ENCODE measurements around the gene ANKRD44.

Gene ANKRD44

DNA sequence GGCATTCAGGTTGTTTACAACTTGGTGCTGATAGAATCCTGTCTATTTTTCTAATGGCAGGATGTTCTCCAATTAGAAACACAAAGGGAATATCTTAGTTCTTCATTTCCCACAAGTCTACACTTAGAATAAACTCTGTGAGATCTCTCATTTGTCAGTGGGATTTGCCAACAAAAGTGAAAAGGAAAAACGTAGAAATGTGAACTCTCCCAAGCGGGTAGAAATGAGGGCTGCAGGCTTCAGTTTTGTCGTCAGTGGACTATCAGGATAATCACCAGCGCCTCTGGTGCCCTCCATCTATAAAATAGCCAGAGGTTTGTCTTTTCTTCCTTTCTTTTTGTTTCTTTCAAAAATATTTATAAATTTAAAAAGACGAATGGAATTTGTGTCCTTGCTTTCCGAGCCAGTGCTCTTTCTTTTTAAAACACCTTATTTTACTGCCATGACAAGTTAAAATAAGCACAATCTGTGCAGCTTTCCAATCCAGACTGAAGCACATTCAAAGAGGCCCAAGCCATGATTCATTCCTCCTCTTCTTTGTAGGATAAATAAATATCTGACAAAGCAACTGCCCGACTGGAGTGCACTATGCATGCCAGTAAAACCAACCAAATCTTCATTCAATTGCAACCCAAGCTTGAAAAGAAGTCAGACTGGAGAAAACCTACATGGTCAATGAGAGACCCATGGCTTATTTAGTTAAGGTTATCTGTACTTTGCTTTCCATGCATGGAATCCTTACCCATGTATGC lies 185.8 kb downstream of the ANKRD44 start:
- H4K20me1 ChIP-seq (ENCODE audit: insufficient read depth, low read length), result no peaks in the 10 kb centered on the region
- peaks cover 31% of the 10 kb centered on the region for H3K4me1 ChIP-seq (ENCODE audit: insufficient read depth, low read length, severe bottlenecking)
- H2AFZ ChIP-seq (ENCODE audit: low read length), result no peak overlapping the region
- H3K79me2 ChIP-seq (ENCODE audit: insufficient read depth, low read length), result no peaks in the 10 kb centered on the region
- H3K4me2 ChIP-seq (ENCODE audit: low read length), result no peak overlapping the region
- TF ChIP-seq, protein P1, sequence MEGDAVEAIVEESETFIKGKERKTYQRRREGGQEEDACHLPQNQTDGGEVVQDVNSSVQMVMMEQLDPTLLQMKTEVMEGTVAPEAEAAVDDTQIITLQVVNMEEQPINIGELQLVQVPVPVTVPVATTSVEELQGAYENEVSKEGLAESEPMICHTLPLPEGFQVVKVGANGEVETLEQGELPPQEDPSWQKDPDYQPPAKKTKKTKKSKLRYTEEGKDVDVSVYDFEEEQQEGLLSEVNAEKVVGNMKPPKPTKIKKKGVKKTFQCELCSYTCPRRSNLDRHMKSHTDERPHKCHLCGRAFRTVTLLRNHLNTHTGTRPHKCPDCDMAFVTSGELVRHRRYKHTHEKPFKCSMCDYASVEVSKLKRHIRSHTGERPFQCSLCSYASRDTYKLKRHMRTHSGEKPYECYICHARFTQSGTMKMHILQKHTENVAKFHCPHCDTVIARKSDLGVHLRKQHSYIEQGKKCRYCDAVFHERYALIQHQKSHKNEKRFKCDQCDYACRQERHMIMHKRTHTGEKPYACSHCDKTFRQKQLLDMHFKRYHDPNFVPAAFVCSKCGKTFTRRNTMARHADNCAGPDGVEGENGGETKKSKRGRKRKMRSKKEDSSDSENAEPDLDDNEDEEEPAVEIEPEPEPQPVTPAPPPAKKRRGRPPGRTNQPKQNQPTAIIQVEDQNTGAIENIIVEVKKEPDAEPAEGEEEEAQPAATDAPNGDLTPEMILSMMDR (IDR thresholded peaks at IDR 0.05; ENCODE audit: low read length), result no peak
- TF ChIP-seq EZH2 (IDR thresholded peaks at IDR 0.05; ENCODE audit: borderline replicate concordance, low read length), result no peak
- H3K36me3 ChIP-seq (ENCODE audit: insufficient read depth, low read length), result peaks cover 43% of the 10 kb centered on the region
- H3K27ac ChIP-seq (ENCODE audit: low read depth, low read length, poor library complexity, severe bottlenecking), result peak overlapping the region; percentile 7
- H3F3A ChIP-seq (ENCODE audit: insufficient read depth, low read length), result no peaks in the 10 kb centered on the region
- no peaks in the 10 kb centered on the region for H3K27me3 ChIP-seq (ENCODE audit: insufficient read depth, low read length)
- no peak overlapping the region for H3K4me3 ChIP-seq (ENCODE audit: low read depth, low read length, poor library complexity, severe bottlenecking)
- no peaks in the 10 kb centered on the region for H3K9me2 ChIP-seq (ENCODE audit: low read depth, low read length)
- H3K9ac ChIP-seq (ENCODE audit: low read length), result no peak overlapping the region
- H3K9me3 ChIP-seq (ENCODE audit: low read length), result no peaks in the 10 kb centered on the region

DNA sequence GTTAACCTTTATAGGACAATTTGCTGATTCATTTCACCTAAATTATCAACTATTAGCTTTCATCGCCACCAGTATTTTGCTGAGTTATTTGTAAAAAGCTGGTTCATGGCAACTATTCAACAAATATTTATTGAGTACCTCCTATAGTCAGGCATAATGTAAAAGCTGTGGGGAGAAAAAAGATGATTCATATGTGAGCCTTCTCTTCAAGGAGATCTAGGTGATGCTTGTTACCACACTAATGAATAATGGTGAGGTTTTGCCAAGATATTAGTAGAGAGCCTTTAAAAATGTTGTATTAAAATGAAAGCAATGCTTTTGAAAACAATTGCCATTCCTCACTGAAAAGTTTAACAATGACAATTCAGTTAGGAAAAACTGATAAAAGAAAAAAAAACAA lies 187.8 kb downstream of the ANKRD44 start:
- H3K9ac ChIP-seq (ENCODE audit: low read length), result no peak overlapping the region
- H4K20me1 ChIP-seq (ENCODE audit: insufficient read depth, low read length), result no peaks in the 10 kb centered on the region
- H3K4me2 ChIP-seq (ENCODE audit: low read length), result no peak overlapping the region
- peaks cover 52% of the 10 kb centered on the region for H3K36me3 ChIP-seq (ENCODE audit: insufficient read depth, low read length)
- TF ChIP-seq, protein P1 (IDR thresholded peaks at IDR 0.05; ENCODE audit: low read length), result no peak
- no peak for TF ChIP-seq EZH2 (IDR thresholded peaks at IDR 0.05; ENCODE audit: borderline replicate concordance, low read length)
- H3K9me3 ChIP-seq (ENCODE audit: low read length), result no peaks in the 10 kb centered on the region
- H3K79me2 ChIP-seq (ENCODE audit: insufficient read depth, low read length), result no peaks in the 10 kb centered on the region
- no peak overlapping the region for H3K4me3 ChIP-seq (ENCODE audit: low read depth, low read length, poor library complexity, severe bottlenecking)
- H3F3A ChIP-seq (ENCODE audit: insufficient read depth, low read length), result no peaks in the 10 kb centered on the region
- peaks cover 23% of the 10 kb centered on the region for H3K4me1 ChIP-seq (ENCODE audit: insufficient read depth, low read length, severe bottlenecking)
- no peaks in the 10 kb centered on the region for H3K27me3 ChIP-seq (ENCODE audit: insufficient read depth, low read length)
- H3K27ac ChIP-seq (ENCODE audit: low read depth, low read length, poor library complexity, severe bottlenecking), result no peak overlapping the region
- H3K9me2 ChIP-seq (ENCODE audit: low read depth, low read length), result no peaks in the 10 kb centered on the region
- no peak overlapping the region for H2AFZ ChIP-seq (ENCODE audit: low read length)

DNA sequence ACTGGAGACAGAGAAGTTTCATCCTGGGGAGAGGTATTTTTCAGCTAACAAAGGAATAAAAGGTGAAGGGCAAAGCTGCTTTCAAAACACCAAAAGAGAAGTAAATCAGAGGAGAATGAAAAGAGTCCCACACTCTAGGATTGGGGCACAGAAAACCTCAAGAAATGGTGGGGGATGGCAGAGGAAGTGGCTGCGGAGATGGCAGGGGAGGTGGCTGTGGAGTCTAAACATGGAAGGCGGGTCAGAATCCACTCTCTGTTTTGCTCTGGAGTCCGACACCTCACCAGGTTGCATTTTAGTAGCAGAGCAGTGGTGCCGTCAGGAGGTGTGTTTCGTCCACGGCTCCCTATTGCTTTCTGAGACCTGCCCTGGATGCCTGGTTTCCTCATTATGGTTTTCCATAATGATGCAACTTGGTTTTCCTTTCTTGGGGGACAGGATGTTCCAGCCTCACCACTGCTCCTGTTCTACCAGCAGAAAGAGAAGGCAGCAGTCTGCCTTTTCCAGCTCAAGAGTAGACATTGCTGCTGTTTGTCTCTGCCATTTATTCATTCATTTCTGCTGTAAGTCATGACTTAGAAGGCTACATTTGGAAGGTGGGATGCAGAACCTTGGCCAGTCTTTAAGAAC lies 188.7 kb downstream of the ANKRD44 start:
- H3K79me2 ChIP-seq (ENCODE audit: insufficient read depth, low read length), result no peaks in the 10 kb centered on the region
- H3K4me2 ChIP-seq (ENCODE audit: low read length), result no peak overlapping the region
- TF ChIP-seq, protein P1 (IDR thresholded peaks at IDR 0.05; ENCODE audit: low read length), result no peak
- TF ChIP-seq EZH2 (IDR thresholded peaks at IDR 0.05; ENCODE audit: borderline replicate concordance, low read length), result no peak
- no peak overlapping the region for H3K4me3 ChIP-seq (ENCODE audit: low read depth, low read length, poor library complexity, severe bottlenecking)
- H3K27ac ChIP-seq (ENCODE audit: low read depth, low read length, poor library complexity, severe bottlenecking), result peak overlapping the region; percentile 22
- H3K9ac ChIP-seq (ENCODE audit: low read length), result no peak overlapping the region
- H2AFZ ChIP-seq (ENCODE audit: low read length), result no peak overlapping the region
- no peaks in the 10 kb centered on the region for H3K27me3 ChIP-seq (ENCODE audit: insufficient read depth, low read length)
- peaks cover 52% of the 10 kb centered on the region for H3K36me3 ChIP-seq (ENCODE audit: insufficient read depth, low read length)
- no peaks in the 10 kb centered on the region for H3K9me3 ChIP-seq (ENCODE audit: low read length)
- no peaks in the 10 kb centered on the region for H4K20me1 ChIP-seq (ENCODE audit: insufficient read depth, low read length)
- H3K9me2 ChIP-seq (ENCODE audit: low read depth, low read length), result no peaks in the 10 kb centered on the region
- H3K4me1 ChIP-seq (ENCODE audit: insufficient read depth, low read length, severe bottlenecking), result peaks cover 25% of the 10 kb centered on the region
- H3F3A ChIP-seq (ENCODE audit: insufficient read depth, low read length), result no peaks in the 10 kb centered on the region
